H1 (cell line): ENCODE results near the gene CLEC7A. TPM values are rescaled to one million over a fixed set of nuclear protein-coding genes. Genes with fewer than 3 reads are reported as not detected.

Experiments
- CTCF ChIA-PET: fragments of 300-600 bp; sonication (Branson Sonifier 250); formaldehyde crosslinking; loops from one replicate; lab custom pipeline; 2021; ENCODE audit not compliant: partially characterized antibody; lab: Charles Lee
- POLR2A ChIA-PET: fragments of 300-600 bp; sonication (Branson Sonifier 250); formaldehyde crosslinking; loops from one replicate; lab custom pipeline; 2021; ENCODE audit warnings: inconsistent platforms; ENCODE audit not compliant: partially characterized antibody; lab: Charles Lee
- DNase-seq, 2 experiments: peaks; one replicate each; pipeline versions ENCODE4 v3.0.0 to v3.0.0-alpha.2; 2010 to 2022; ENCODE audit warnings: low spot score in 2 of 2, low read depth in 1 of 2, mixed read lengths in 1 of 2
- FAIRE-seq: peaks from 2 replicates; lab custom pipeline; 2011; peaks lifted over from hg19 to GRCh38; lab: Jason Lieb, UNC
- H2AFZ ChIP-seq: 2 replicates; pipeline ENCODE4 v1.8.1; 2012; ENCODE audit warnings: low read length, inconsistent platforms
- H2AK5ac ChIP-seq: 2 replicates; pipeline ENCODE4 v1.6.1; 2013; ENCODE audit warnings: low read depth, low read length
- H2BK120ac ChIP-seq: replicated peaks from 2 replicates; pipeline ENCODE3; 2013; ENCODE audit warnings: low read depth, low read length, inconsistent platforms
- H2BK12ac ChIP-seq: 2 replicates; pipeline ENCODE4 v1.6.1; 2013; ENCODE audit warnings: low read depth, low read length
- H2BK15ac ChIP-seq: 2 replicates; pipeline ENCODE4 v1.6.1; 2013; ENCODE audit warnings: low read length
- H2BK20ac ChIP-seq: 2 replicates; pipeline ENCODE4 v1.6.1; 2013; ENCODE audit warnings: low read length
- H2BK5ac ChIP-seq: 2 replicates; pipeline ENCODE4 v1.6.1; 2013; ENCODE audit warnings: low read depth, low read length
- H3K14ac ChIP-seq: 2 replicates; pipeline ENCODE4 v1.6.1; 2013; ENCODE audit warnings: inconsistent platforms; ENCODE audit not compliant: insufficient read length
- H3K18ac ChIP-seq: 2 replicates; pipeline ENCODE4 v1.6.1; 2013; ENCODE audit warnings: low read length; ENCODE audit errors: extremely low read depth
- H3K23ac ChIP-seq: 2 replicates; pipeline ENCODE4 v1.6.1; 2013; ENCODE audit warnings: inconsistent platforms; ENCODE audit not compliant: insufficient read length
- H3K23me2 ChIP-seq: 2 replicates; pipeline ENCODE4 v1.6.1; 2013; ENCODE audit warnings: low read depth, low read length
- H3K27ac ChIP-seq: 2 replicates; pipeline ENCODE4 v1.6.1; 2011; ENCODE audit warnings: low read depth, low read length, inconsistent platforms
- H3K27me3 ChIP-seq, 4 experiments: replicated peaks in 1 of 4; 1 replicate in 1 of 4; 2 replicates in 3 of 4; pipeline versions ENCODE4 v1.6.1 to v1.8.1; 2011 to 2013; ENCODE audit warnings: low read length in 3 of 4, mild to moderate bottlenecking in 3 of 4, inconsistent platforms in 2 of 4, mixed read lengths in 2 of 4, moderate library complexity in 1 of 4; ENCODE audit not compliant: control insufficient read depth in 3 of 4, insufficient read depth in 3 of 4; ENCODE audit errors: extremely low read depth in 1 of 4
- H3K36me3 ChIP-seq, 4 experiments: 2 replicates each; pipeline versions ENCODE4 v1.6.1 to v1.8.1; 2011 to 2013; ENCODE audit warnings: mild to moderate bottlenecking in 4 of 4, low read length in 3 of 4, moderate library complexity in 2 of 4, control low read depth in 1 of 4, inconsistent platforms in 1 of 4; ENCODE audit not compliant: insufficient read depth in 4 of 4, control insufficient read depth in 2 of 4
- H3K4ac ChIP-seq: replicated peaks from 2 replicates; pipeline ENCODE3; 2013; ENCODE audit warnings: low read length, low read depth, mixed read lengths, inconsistent platforms; ENCODE audit not compliant: insufficient read length
- H3K4me1 ChIP-seq, 4 experiments: replicated peaks in 1 of 4; 1 replicate in 1 of 4; 2 replicates in 3 of 4; pipeline versions ENCODE4 v1.6.1 to v1.8.1; 2011 to 2013; ENCODE audit warnings: low read length in 3 of 4, inconsistent platforms in 2 of 4, mixed read lengths in 1 of 4; ENCODE audit not compliant: insufficient read depth in 4 of 4, control insufficient read depth in 3 of 4
- H3K4me2 ChIP-seq, 2 experiments: 2 replicates each; pipeline versions ENCODE4 v1.6.1 to v1.8.1; 2011 to 2013; ENCODE audit warnings: low read depth in 2 of 2, low read length in 2 of 2, control low read depth in 1 of 2, inconsistent platforms in 1 of 2, mild to moderate bottlenecking in 1 of 2; ENCODE audit not compliant: insufficient read depth in 1 of 2
- H3K4me3 ChIP-seq, 4 experiments: fragments of 200-600, 300-600 bp in 1 of 4; sonication (generic), shearing (Covaris generic), sonication (Bioruptor Twin) in 1 of 4; 2 replicates each; pipeline versions ENCODE4 v1.5.1 to v1.8.1; 2011 to 2016; ENCODE audit warnings: low read length in 4 of 4, low read depth in 3 of 4, control low read depth in 2 of 4, inconsistent platforms in 2 of 4, mild to moderate bottlenecking in 2 of 4, mixed read lengths in 1 of 4, moderate library complexity in 1 of 4; ENCODE audit not compliant: insufficient read depth in 2 of 4; ENCODE audit errors: extremely low read depth in 1 of 4
- H3K56ac ChIP-seq: replicated peaks from 2 replicates; pipeline ENCODE3; 2013; ENCODE audit warnings: low read depth, mild to moderate bottlenecking, mixed read lengths, low read length, inconsistent platforms; ENCODE audit not compliant: insufficient read length
- H3K79me1 ChIP-seq: 2 replicates; pipeline ENCODE4 v1.6.1; 2013; ENCODE audit warnings: low read depth, low read length, control low read depth
- H3K79me2 ChIP-seq, 2 experiments: 2 replicates each; pipeline versions ENCODE4 v1.6.1 to v1.8.1; 2012 to 2013; ENCODE audit warnings: low read length in 2 of 2, mild to moderate bottlenecking in 2 of 2, inconsistent platforms in 1 of 2; ENCODE audit not compliant: insufficient read depth in 2 of 2, control insufficient read depth in 1 of 2
- H3K9ac ChIP-seq, 4 experiments: replicated peaks in 1 of 4; 1 replicate in 1 of 4; 2 replicates in 3 of 4; pipeline versions ENCODE4 v1.6.1 to v1.8.1; 2011 to 2013; ENCODE audit warnings: low read depth in 3 of 4, low read length in 3 of 4, control low read depth in 2 of 4, mild to moderate bottlenecking in 2 of 4, moderate library complexity in 2 of 4, inconsistent platforms in 1 of 4; ENCODE audit errors: extremely low read depth in 1 of 4
- H3K9me3 ChIP-seq, 2 experiments: 2 replicates each; pipeline versions ENCODE4 v1.6.1 to v1.8.1; 2012 to 2013; ENCODE audit warnings: mild to moderate bottlenecking in 2 of 2, moderate library complexity in 2 of 2, control low read depth in 1 of 2, inconsistent platforms in 1 of 2, low read depth in 1 of 2, low read length in 1 of 2, mixed read lengths in 1 of 2; ENCODE audit not compliant: insufficient read depth in 2 of 2
- H4K20me1 ChIP-seq, 2 experiments: replicated peaks in 1 of 2; 2 replicates each; pipeline versions ENCODE3 to v1.8.1; 2011 to 2013; ENCODE audit warnings: inconsistent platforms in 2 of 2, low read length in 2 of 2, mild to moderate bottlenecking in 1 of 2; ENCODE audit not compliant: insufficient read depth in 2 of 2, control insufficient read depth in 1 of 2
- H4K5ac ChIP-seq: 2 replicates; pipeline ENCODE4 v1.6.1; 2013; ENCODE audit warnings: low read length, low read depth, mixed read lengths, inconsistent platforms; ENCODE audit not compliant: insufficient read length
- H4K8ac ChIP-seq: 2 replicates; pipeline ENCODE4 v1.8.0; 2013; ENCODE audit warnings: mild to moderate bottlenecking, moderate library complexity, low read length, inconsistent platforms; ENCODE audit not compliant: insufficient read depth; ENCODE audit errors: extremely low read depth
- H4K91ac ChIP-seq: replicated peaks from 2 replicates; pipeline ENCODE3; 2013; ENCODE audit warnings: low read length, mixed read lengths, inconsistent platforms; ENCODE audit not compliant: insufficient read length
- BACH1 ChIP-seq: IDR thresholded peaks from 2 replicates; pipeline ENCODE4 v1.6.1; 2012; ENCODE audit warnings: low read length, improper control_type of control experiment
- CBX5 ChIP-seq: fragments of 300-800, 300-1000 bp; sonication (generic); IDR thresholded peaks from 2 replicates; pipeline ENCODE4 v1.7.1; 2016; ENCODE audit warnings: antibody characterized with exemption, low read length, low read depth
- GABPA ChIP-seq: IDR thresholded peaks from 2 replicates; pipeline ENCODE4 v1.6.1; 2011; ENCODE audit warnings: mild to moderate bottlenecking, low read length, moderate library complexity, borderline replicate concordance; ENCODE audit not compliant: insufficient read depth
- SP1 ChIP-seq: IDR thresholded peaks from 2 replicates; pipeline ENCODE4 v1.6.1; 2011; ENCODE audit warnings: low read depth, low read length
- WGBS, 2 experiments: shearing (Covaris generic) in 1 of 2; methylation state at CpG; one replicate each; pipeline versions ENCODE4 v1.1.6 to v1.1.7; 2013 to 2015; ENCODE audit warnings: low lambda C conversion rate in 2 of 2, mixed read lengths in 2 of 2, inconsistent platforms in 1 of 2, low coverage in 1 of 2, missing lambda C conversion rate in 1 of 2; ENCODE audit not compliant: insufficient replicate concordance in 2 of 2, insufficient coverage in 1 of 2, insufficient read length in 1 of 2; ENCODE audit errors: extremely low coverage in 1 of 2, missing lambda C conversion rate in 1 of 2; 5-methylcytosine and 5-hydroxymethylcytosine counted together
- polyA plus RNA-seq, 7 experiments: library from polyadenylated mRNA; depleted of rRNA in 3 of 7; stranded (reverse) in 5 of 7; unstranded in 2 of 7; fragments of >200 nt in 5 of 7; fragments of 200-250 nt in 2 of 7; gene quantifications; 1 replicate in 5 of 7; 2 replicates in 1 of 7; 4 replicates in 1 of 7; pipeline versions ENCODE4 v1.2.1 to v1.2.3, GENCODE V29; 2011 to 2013; ENCODE audit warnings: missing spikeins in 2 of 7, mixed read lengths in 2 of 7
- total RNA-seq: library from RNA; stranded (reverse); fragmentation: NEBNext Ultra II Directional; extraction: Animal tissue kit (Norgen Biotek cat#: 25700); gene quantifications from 2 replicates; pipeline ENCODE4 v1.2.1, GENCODE V29; 2021

The CLEC7A gene
- total and polyA plus RNA-seq, 2 of the 8 experiments (the other 6 are each of a cell fraction or from before 2014, with no cell fraction given) = 0.09 to 0.15 TPM

DNA sequence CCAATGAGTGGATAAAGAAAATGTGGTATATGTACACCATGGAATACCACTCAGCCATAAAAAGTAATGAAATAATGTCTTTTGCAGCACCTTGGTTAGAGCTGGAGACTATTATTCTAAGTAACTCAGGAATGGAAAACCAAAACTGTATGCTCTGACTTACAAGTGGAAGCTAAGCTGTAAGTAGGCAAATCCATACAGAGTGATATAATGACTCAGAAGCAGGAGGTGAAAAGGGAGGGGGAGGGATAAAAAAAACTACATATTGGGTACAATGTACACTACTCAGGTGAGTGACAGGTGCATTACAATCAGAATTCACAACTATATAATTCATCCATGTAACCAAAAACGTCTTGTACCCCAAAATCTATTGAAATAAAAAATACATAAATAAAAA, 16.1 kb downstream of the CLEC7A start:
- H3K79me1 ChIP-seq = no peaks in the 10 kb centered on the region
- ChIA-PET CTCF (interaction anchor here (1.3 to 1.8 kb wide), 2 partner anchors 76 to 79 kb away, joined by 4 read pairs; no protein-coding TSS in a partner anchor), POLR2A (no interaction called here)
- H4K5ac ChIP-seq = no peak overlapping the region
- no peak overlapping the region for H2BK20ac ChIP-seq
- H2BK120ac ChIP-seq = no peak overlapping the region
- H4K91ac ChIP-seq = no peak overlapping the region
- no peak overlapping the region for H2AFZ ChIP-seq
- no peaks in the 10 kb centered on the region for H3K23me2 ChIP-seq
- H3K4me2 ChIP-seq = no peak overlapping the region
- no peak overlapping the region for H3K4me3 ChIP-seq
- H4K20me1 ChIP-seq = no peaks in the 10 kb centered on the region
- no peak overlapping the region for H2BK15ac ChIP-seq
- no peak overlapping the region for H3K14ac ChIP-seq
- no peak overlapping the region for H2BK5ac ChIP-seq
- no peak overlapping the region for H3K23ac ChIP-seq
- no peak overlapping the region for H3K4ac ChIP-seq
- no peak overlapping the region for H3K27ac ChIP-seq
- H3K56ac ChIP-seq = no peak overlapping the region
- no peak for DNase-seq
- H3K79me2 ChIP-seq = no peaks in the 10 kb centered on the region
- no peak overlapping the region for H4K8ac ChIP-seq
- no peaks in the 10 kb centered on the region for H3K4me1 ChIP-seq
- FAIRE-seq = no peak
- no peak overlapping the region for H2AK5ac ChIP-seq
- 67% methylated on average over 1 of the region's 1 CpG; no CpG with 5 or more reads in 1 of the 2 experiments for WGBS, 2 experiments
- H3K36me3 ChIP-seq = no peaks in the 10 kb centered on the region; a peak in 1 of 8 replicates
- no peak overlapping the region for H2BK12ac ChIP-seq
- H3K18ac ChIP-seq = no peak overlapping the region
- H3K9me3 ChIP-seq = peaks cover 0 to 4% of the 10 kb centered on the region in 2 experiments; a peak in 1 of 4 replicates
- no peak overlapping the region for H3K9ac ChIP-seq
- no peaks in the 10 kb centered on the region for H3K27me3 ChIP-seq
- TF ChIP-seq GABPA = no peak
- no peak for TF ChIP-seq SP1
- no peak for TF ChIP-seq BACH1
- TF ChIP-seq CBX5 = no peak
